Aorta (tissue), 5 donors: ENCODE measurements around the gene NUP107. TPM values are rescaled to one million over a fixed set of nuclear protein-coding genes. Genes with fewer than 3 reads are reported as not detected.
A peak's percentile ranks its signal among the peaks of the same experiment; 100 is the strongest.

Experiments
- ATAC-seq: fragments of 200-7000 bp; cut with Tn5 transposase; one replicate; pipeline ENCODE4 v1.9.1; 2022; ENCODE audit warnings: moderate library complexity; ENCODE audit not compliant: low FRiP score
- DNase-seq, 2 donors: peaks; one replicate each; pipeline ENCODE4 v3.0.0-alpha.2; 2020
- H3K27ac ChIP-seq, 2 donors: one replicate each; pipeline ENCODE4 v1.5.1; 2013; ENCODE audit warnings: low read length in 2 of 2, mild to moderate bottlenecking in 2 of 2, moderate library complexity in 2 of 2, control low read depth in 1 of 2, inconsistent platforms in 1 of 2, low read depth in 1 of 2
- H3K27me3 ChIP-seq, 2 donors: one replicate each; pipeline ENCODE4 v1.6.1; 2013; ENCODE audit warnings: control low read depth in 1 of 2, low read length in 1 of 2, mild to moderate bottlenecking in 1 of 2, moderate library complexity in 1 of 2; ENCODE audit not compliant: insufficient read depth in 2 of 2, control insufficient read depth in 1 of 2
- H3K36me3 ChIP-seq, 2 donors: one replicate each; pipeline ENCODE4 v1.6.1; 2013; ENCODE audit warnings: control low read depth in 1 of 2, low read length in 1 of 2, mild to moderate bottlenecking in 1 of 2; ENCODE audit not compliant: insufficient read depth in 2 of 2, control insufficient read depth in 1 of 2
- H3K4me1 ChIP-seq, 2 donors: one replicate each; pipeline ENCODE4 v1.6.1; 2013; ENCODE audit warnings: low read length in 2 of 2, control low read depth in 1 of 2, mild to moderate bottlenecking in 1 of 2, moderate library complexity in 1 of 2; ENCODE audit not compliant: insufficient read depth in 2 of 2, control insufficient read depth in 1 of 2
- H3K4me3 ChIP-seq, 2 donors: one replicate each; pipeline ENCODE4 v1.5.1; 2013; ENCODE audit warnings: low read length in 2 of 2, control low read depth in 1 of 2, mild to moderate bottlenecking in 1 of 2
- H3K9me3 ChIP-seq: one replicate; pipeline ENCODE4 v1.6.1; 2013; ENCODE audit warnings: mild to moderate bottlenecking, low read length; ENCODE audit not compliant: control insufficient read depth
- WGBS, 2 donors: extraction: QIAGEN DNeasy Blood & Tissue Kit; methylation state at CpG; one replicate each; pipeline ENCODE4 v1.1.7; 2013; 5-methylcytosine and 5-hydroxymethylcytosine counted together
- intact Hi-C, 2 donors: fragments of 100-400 bp; cut with DNase I; formaldehyde crosslinking; loops; one replicate each; pipeline versions ENCODE4 v1.14.2 to v1.15.0; 2022
- polyA plus RNA-seq, 2 donors: library from polyadenylated mRNA; stranded (reverse); fragments of 200-250 nt; gene quantifications; one replicate each; pipeline ENCODE4 v1.2.3, GENCODE V29; 2013
- total RNA-seq, 2 donors: library from RNA; stranded (reverse); fragmentation: NEBNext Ultra II Directional; extraction: Animal tissue kit (Norgen Biotek cat#: 25700); gene quantifications; one replicate each; pipeline ENCODE4 v1.2.1, GENCODE V29; 2021
- donor health status: healthy with polysubstance abuse.
- donor health status: Bipolar disorder and iron deficiency.
- donor health status: DM: no; HTN: no; CAD: no.
- donor health status: DM: no; HTN: no; CAD: no.
- donor health status: DM: yes; HTN: yes; CAD: no.

Gene NUP107
- total and polyA plus RNA-seq, 4 donors: 5.3 to 53.4 (median 27.8) TPM

DNA sequence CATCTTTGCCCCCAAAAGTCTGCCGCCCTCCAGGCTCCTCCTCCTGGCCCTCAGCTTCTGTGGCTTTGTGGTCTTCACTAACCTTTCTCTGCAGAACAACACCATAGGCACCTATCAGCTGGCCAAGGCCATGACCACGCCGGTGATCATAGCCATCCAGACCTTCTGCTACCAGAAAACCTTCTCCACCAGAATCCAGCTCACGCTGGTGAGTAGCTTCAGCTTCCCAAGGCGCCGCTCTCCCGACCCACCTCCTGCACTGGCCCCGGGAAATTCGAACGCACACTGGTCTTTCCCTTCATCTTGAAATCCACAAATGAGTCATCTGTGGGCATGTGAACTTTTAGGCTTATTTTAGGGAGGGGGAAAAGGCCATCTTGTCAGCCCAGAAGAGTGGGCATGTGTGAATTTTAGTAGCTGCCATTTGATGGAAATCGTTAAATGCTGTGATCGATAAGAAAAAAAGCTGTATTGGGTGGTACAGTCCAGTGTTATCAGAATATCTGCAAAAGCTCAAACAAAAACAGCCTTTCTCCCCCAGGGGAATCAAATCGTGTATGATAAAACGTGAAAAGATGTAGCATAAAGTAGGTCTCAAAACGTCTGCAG, 59.9 kb downstream of the NUP107 start:
- peak; percentile 76 to 89 for DNase-seq
- no peaks in the 10 kb centered on the region for H3K36me3 ChIP-seq
- intact Hi-C loops: loop anchor here in 1 of 2 donors (2.0 kb wide), 1 partner anchor 62 kb away; the partner anchor contains the start of gene MDM2

GRCh38 chr12:68749443-68749842, 62.7 kb downstream of the NUP107 start:
- intact Hi-C loops: no loop called here
- DNase-seq: no peak
- WGBS, 2 donors: 88 to 91% methylated on average over 3 of the region's 3 CpGs

More for the DNA sequence above, 59.9 kb downstream of the NUP107 start:
- peak; percentile 77 for ATAC-seq
- Histone ChIP-seq H3K4me1 (no peaks in the 10 kb centered on the region), H3K9me3 (no peaks in the 10 kb centered on the region), H3K27me3 (no peaks in the 10 kb centered on the region), H3K4me3 (peak overlapping the region; percentile 57 to 59), H3K27ac (peak overlapping the region in 1 of 2 donors; percentile 11)
- WGBS, 2 donors: 3% methylated on average over 15 of the region's 15 CpGs

DNA sequence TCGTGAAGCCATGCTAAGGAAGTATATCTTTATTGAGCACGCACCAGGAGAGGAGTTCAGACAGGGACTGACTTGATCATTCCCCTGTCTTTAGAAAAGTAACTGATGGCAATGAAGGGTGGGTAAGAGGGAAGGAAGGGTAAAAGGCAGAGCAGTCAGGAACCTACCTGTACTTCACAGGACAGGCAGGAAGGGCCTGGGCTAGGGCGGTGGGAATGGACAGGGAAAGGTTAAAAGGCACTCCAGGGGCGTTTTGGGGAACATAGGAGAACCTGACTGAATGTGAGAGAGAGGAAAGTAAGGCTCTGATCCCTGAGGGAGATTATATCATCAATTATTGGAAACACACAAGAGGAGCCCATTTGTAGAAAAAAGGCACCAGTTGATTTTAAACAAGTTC, 63.1 kb downstream of the NUP107 start:
- no peaks in the 10 kb centered on the region for H3K27me3 ChIP-seq
- H3K9me3 ChIP-seq: no peaks in the 10 kb centered on the region
- ATAC-seq (no peak), DNase-seq (no peak)
- intact Hi-C loops: no loop called here
- no peak overlapping the region for H3K27ac ChIP-seq
- H3K36me3 ChIP-seq: no peaks in the 10 kb centered on the region
- 86 to 88% methylated on average over 4 of the region's 4 CpGs for WGBS, 2 donors
- no peak overlapping the region for H3K4me3 ChIP-seq
- H3K4me1 ChIP-seq: no peaks in the 10 kb centered on the region

More at GRCh38 chr12:68749443-68749842, 62.7 kb downstream of the NUP107 start:
- H3K27ac ChIP-seq: no peak overlapping the region
- H3K9me3 ChIP-seq: no peaks in the 10 kb centered on the region
- no peak for ATAC-seq
- no peaks in the 10 kb centered on the region for H3K27me3 ChIP-seq
- H3K4me3 ChIP-seq: no peak overlapping the region
- no peaks in the 10 kb centered on the region for H3K4me1 ChIP-seq
- H3K36me3 ChIP-seq: no peaks in the 10 kb centered on the region

DNA sequence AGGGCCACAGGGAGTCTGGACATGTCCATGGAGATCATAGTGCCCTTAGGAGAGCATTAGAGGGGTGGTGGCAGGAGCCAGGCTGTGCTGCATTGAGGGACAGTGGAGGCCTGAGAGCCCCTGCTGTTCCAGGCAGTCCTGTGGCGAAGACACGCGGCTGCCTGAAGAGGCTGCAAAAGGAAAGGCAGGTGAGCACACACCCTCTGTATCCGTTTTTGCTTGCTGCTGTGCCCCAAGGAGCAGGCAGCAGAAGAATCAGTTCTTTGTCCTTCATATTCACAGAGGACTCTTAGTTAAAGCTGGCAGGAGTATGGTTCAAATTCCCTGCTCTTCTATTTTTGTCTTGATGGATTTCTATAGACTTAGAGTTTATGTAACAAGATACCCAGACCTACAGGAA, 63.7 kb downstream of the NUP107 start:
- DNase-seq: no peak
- Histone ChIP-seq H3K27me3 (no peaks in the 10 kb centered on the region), H3K9me3 (no peaks in the 10 kb centered on the region), H3K4me1 (no peaks in the 10 kb centered on the region), H3K36me3 (peaks cover 0 to 2% of the 10 kb centered on the region in 2 donors), H3K4me3 (no peak overlapping the region), H3K27ac (no peak overlapping the region)
- WGBS, 2 donors: 78 to 82% methylated on average over 4 of the region's 4 CpGs
- ATAC-seq: no peak
- intact Hi-C loops: no loop called here

DNA sequence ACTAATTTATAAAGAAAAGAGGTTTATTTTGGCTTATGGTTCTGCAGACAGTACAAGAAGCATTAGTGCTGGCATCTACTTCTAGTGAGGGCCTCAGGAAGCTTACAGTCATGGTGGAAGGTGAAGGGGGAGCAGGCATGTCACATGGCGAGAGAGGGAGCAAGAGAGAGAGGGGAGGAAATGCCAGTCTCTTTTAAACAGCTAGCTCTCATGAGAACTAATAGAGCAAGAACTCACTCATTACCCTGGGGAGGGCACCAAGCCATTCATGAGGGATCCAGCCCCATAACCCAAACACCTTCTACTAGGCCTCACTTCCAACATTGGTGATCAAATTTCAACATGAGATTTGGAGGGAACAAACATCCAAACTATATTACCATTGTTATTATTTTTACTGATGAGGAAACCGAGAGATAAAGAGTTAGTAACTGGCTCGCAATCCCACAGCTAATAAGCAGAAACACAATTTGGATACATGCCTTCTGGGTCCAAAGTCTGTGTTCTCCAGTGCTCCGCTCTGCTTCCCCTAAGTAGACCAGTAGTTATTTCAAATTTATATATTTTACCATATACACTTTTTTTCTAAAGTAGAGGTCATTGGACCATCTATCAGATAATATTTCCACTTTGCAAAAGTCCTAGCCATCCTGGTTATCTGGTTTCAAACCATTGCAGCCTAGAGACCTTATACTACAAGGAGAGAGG, 68.9 kb downstream of the NUP107 start:
- intact Hi-C loops: no loop called here
- WGBS, 2 donors: 87 to 96% methylated on average over 4 of the region's 4 CpGs
- Histone ChIP-seq H3K4me1 (no peaks in the 10 kb centered on the region), H3K36me3 (peaks cover 0 to 2% of the 10 kb centered on the region in 2 donors), H3K4me3 (no peak overlapping the region), H3K27me3 (no peaks in the 10 kb centered on the region), H3K9me3 (no peaks in the 10 kb centered on the region), H3K27ac (no peak overlapping the region)
- ATAC-seq (no peak), DNase-seq (no peak)

DNA sequence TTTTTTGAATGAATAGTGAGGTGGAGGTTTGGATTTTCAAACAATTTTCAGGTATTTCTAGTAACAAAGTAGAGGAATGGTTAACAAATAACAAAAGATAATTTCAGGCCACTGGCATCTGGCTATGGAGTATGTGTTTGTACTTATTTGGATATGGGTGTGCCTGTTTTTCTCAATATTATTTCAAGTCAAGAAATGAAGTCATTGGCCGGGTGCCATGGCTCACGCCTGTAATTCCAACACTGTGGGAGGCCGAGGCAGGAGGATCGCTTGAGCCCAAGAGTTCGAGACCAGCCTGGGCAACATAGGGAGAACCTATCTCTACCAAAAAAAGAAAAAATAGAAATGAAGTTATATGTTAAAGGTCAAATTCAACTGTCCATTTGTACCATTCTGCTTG, 73.1 kb downstream of the NUP107 start:
- ATAC-seq: no peak
- no peaks in the 10 kb centered on the region for H3K4me1 ChIP-seq
- H3K4me3 ChIP-seq: no peak overlapping the region
- no peak for DNase-seq
- 85 to 86% methylated on average over 5 of the region's 5 CpGs for WGBS, 2 donors
- no peaks in the 10 kb centered on the region for H3K27me3 ChIP-seq
- intact Hi-C loops: no loop called here
- H3K36me3 ChIP-seq: peaks cover 2 to 6% of the 10 kb centered on the region in 2 donors
- no peak overlapping the region for H3K27ac ChIP-seq
- no peaks in the 10 kb centered on the region for H3K9me3 ChIP-seq

GRCh38 chr12:68760806-68761441, 74.1 kb downstream of the NUP107 start:
- Histone ChIP-seq H3K9me3 (no peaks in the 10 kb centered on the region), H3K27ac (no peak overlapping the region), H3K27me3 (no peaks in the 10 kb centered on the region), H3K4me1 (no peaks in the 10 kb centered on the region), H3K4me3 (no peak overlapping the region), H3K36me3 (peaks cover 0 to 6% of the 10 kb centered on the region in 2 donors)
- whole genome bisulfite sequencing, 2 donors: 96% methylated on average over 7 of the region's 7 CpGs
- DNase-seq (no peak), ATAC-seq (no peak)
- intact Hi-C loops: no loop called here

- no peaks in the 10 kb centered on the region for H3K4me1 ChIP-seq
- H3K27ac ChIP-seq: no peak overlapping the region
- H3K27me3 ChIP-seq: no peaks in the 10 kb centered on the region
- H3K4me3 ChIP-seq: no peak overlapping the region
- intact Hi-C loops: no loop called here
- 90 to 93% methylated on average over 3 of the region's 3 CpGs for WGBS, 2 donors
- ATAC-seq (no peak), DNase-seq (no peak)
- no peaks in the 10 kb centered on the region for H3K9me3 ChIP-seq
- H3K36me3 ChIP-seq: peaks cover 0 to 6% of the 10 kb centered on the region in 2 donors
Measured at GRCh38 chr12:68761442-68761812, 74.6 kb downstream of the NUP107 start.
